HEK293T (cell line): ENCODE results near the gene FKBP2.

Experiments
- CTCF ChIA-PET: fragments of 350-600 bp; formaldehyde crosslinking; extraction: SDS; loops from one replicate; lab custom pipeline; 2021; ENCODE audit warnings: antibody characterized with exemption, inconsistent platforms; lab: Yijun Ruan, JAX
- POLR2A ChIA-PET: fragments of 350-600 bp; formaldehyde crosslinking; extraction: SDS; loops from one replicate; lab custom pipeline; 2020; ENCODE audit warnings: antibody characterized with exemption, inconsistent platforms; lab: Yijun Ruan, JAX
- DNase-seq: peaks from one replicate; pipeline ENCODE4 v3.0.0; 2012; ENCODE audit warnings: mixed read lengths; ENCODE audit errors: extremely low spot score
- ARNT ChIP-seq: fragments of 450-650 bp; IDR thresholded peaks from 2 replicates; pipeline ENCODE4 v1.6.1; 2017; ENCODE audit warnings: mild to moderate bottlenecking
- BHLHE40 ChIP-seq: fragments of 450-650 bp; IDR thresholded peaks from 2 replicates; pipeline ENCODE4 v1.6.1; 2016; ENCODE audit warnings: mild to moderate bottlenecking, moderate library complexity, borderline replicate concordance
- CTBP1 ChIP-seq: fragments of 450-650 bp; IDR thresholded peaks from 2 replicates; pipeline ENCODE4 v1.6.1; 2016; ENCODE audit warnings: borderline replicate concordance
- ELF4 ChIP-seq: fragments of 450-650 bp; IDR thresholded peaks from 2 replicates; pipeline ENCODE4 v1.6.1; 2017; ENCODE audit warnings: antibody characterized with exemption
- FOXA1 ChIP-seq: fragments of 450-650 bp; IDR thresholded peaks from 2 replicates; pipeline ENCODE4 v1.6.1; 2016; ENCODE audit warnings: mild to moderate bottlenecking
- FOXK2 ChIP-seq: fragments of 450-650 bp; IDR thresholded peaks from 2 replicates; pipeline ENCODE4 v1.6.1; 2016; ENCODE audit warnings: mild to moderate bottlenecking
- FOXM1 ChIP-seq: fragments of 450-650 bp; IDR thresholded peaks from 2 replicates; pipeline ENCODE4 v1.6.1; 2017; ENCODE audit warnings: mild to moderate bottlenecking, borderline replicate concordance
- HDGF ChIP-seq: fragments of 450-650 bp; IDR thresholded peaks from 2 replicates; pipeline ENCODE4 v1.6.1; 2017; ENCODE audit warnings: antibody characterized with exemption, borderline replicate concordance
- L3MBTL2 ChIP-seq: fragments of 450-650 bp; conservative IDR thresholded peaks from 2 replicates; pipeline ENCODE4 v1.6.1; 2016; ENCODE audit warnings: mild to moderate bottlenecking
- LEF1 ChIP-seq: fragments of 450-650 bp; IDR thresholded peaks from 2 replicates; pipeline ENCODE4 v1.6.1; 2017; ENCODE audit warnings: mild to moderate bottlenecking, borderline replicate concordance
- NFRKB ChIP-seq: fragments of 450-650 bp; IDR thresholded peaks from 2 replicates; pipeline ENCODE4 v1.6.1; 2016; ENCODE audit warnings: mild to moderate bottlenecking, moderate library complexity
- SP1 ChIP-seq: fragments of 450-650 bp; IDR thresholded peaks from 2 replicates; pipeline ENCODE4 v1.6.1; 2017
- SUZ12 ChIP-seq: fragments of 450-650 bp; IDR thresholded peaks from 2 replicates; pipeline ENCODE4 v1.6.1; 2016; ENCODE audit warnings: mild to moderate bottlenecking
- TARDBP ChIP-seq: fragments of 450-650 bp; IDR thresholded peaks from 2 replicates; pipeline ENCODE4 v1.6.1; 2016
- ZNF384 ChIP-seq: fragments of 450-650 bp; IDR thresholded peaks from 2 replicates; pipeline ENCODE4 v1.6.1; 2016
- TF ChIP-seq, protein P1 (sequence below): fragments of 450-650 bp; IDR thresholded peaks from 2 replicates; pipeline ENCODE4 v1.6.1; 2016

Gene FKBP2

DNA sequence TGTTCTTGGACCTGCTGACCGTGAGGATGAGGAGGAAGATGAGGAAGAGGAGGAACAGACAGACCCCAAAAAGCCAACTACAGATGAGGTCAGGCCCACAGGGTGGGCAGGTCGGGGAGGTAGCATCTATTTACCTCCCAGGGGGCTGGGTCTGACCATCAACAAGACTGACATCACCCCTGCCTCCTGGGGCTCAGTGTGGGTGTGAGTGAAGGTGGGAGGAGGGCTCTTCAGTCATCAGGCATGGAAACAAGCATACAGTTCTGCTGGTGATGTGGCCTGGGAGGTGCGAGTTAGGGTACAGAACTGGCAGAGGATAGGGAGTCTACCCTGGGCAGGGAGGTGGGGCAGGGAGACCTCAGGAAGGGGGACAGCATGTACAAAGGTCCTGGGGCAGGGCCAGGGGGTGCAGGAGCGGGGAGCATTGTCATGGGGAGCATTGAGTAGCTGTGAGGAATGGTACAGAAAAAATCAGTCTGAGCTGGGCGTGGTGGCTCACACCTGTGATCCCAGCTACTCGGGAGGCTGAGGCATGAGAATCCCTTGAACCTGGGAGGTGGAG lies 19.3 kb downstream of the FKBP2 start:
- ChIA-PET POLR2A (interaction anchor here (1.4 kb wide), 1 partner anchor 57 kb away, joined by 3 read pairs; the partner anchor contains the start of gene PRDX5), CTCF (no interaction called here)
- TF ChIP-seq, protein P1, sequence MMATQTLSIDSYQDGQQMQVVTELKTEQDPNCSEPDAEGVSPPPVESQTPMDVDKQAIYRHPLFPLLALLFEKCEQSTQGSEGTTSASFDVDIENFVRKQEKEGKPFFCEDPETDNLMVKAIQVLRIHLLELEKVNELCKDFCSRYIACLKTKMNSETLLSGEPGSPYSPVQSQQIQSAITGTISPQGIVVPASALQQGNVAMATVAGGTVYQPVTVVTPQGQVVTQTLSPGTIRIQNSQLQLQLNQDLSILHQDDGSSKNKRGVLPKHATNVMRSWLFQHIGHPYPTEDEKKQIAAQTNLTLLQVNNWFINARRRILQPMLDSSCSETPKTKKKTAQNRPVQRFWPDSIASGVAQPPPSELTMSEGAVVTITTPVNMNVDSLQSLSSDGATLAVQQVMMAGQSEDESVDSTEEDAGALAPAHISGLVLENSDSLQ = no peak
- TF ChIP-seq ELF4 (no peak), ZNF384 (no peak), ARNT (no peak), NFRKB (no peak), LEF1 (no peak), FOXM1 (no peak), TARDBP (no peak)
- no peak for DNase-seq

DNA sequence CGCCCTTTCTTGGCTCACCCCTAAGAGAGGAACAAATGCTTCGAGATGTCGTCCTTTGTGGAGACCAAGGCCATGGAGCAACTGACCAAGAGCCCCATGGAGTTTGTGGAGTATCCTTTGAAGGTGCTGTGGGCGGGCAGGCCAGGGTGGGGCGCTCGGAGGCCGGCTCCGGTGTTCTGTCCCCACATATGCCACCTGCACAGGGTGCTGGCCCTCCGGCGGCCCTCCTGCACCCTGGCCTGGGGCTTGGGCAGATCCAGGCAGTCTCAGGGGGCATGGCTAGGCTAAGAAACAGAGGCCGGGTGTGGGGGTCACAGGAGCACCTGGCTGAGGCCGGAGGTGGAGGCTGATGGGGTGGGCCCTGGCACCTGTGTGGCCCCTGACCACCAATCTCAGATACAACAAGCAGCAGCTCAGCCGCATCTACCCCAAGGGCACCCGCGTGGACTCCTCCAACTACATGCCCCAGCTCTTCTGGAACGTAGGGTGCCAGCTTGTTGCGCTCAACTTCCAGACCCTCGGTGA lies 20.7 kb downstream of the FKBP2 start:
- CTCF ChIA-PET = no interaction called here
- POLR2A ChIA-PET = interaction anchor here (1.4 to 1.6 kb wide), 2 partner anchors 10 to 56 kb away, joined by 3 to 4 read pairs; partner anchors contain the start of gene PRDX5
- DNase-seq = no peak
- no peak for TF ChIP-seq ZNF384
- TF ChIP-seq FOXA1 = no peak
- TF ChIP-seq FOXM1 = no peak
- no peak for TF ChIP-seq TARDBP
- no peak for TF ChIP-seq HDGF
- TF ChIP-seq FOXK2 = no peak
- no peak for TF ChIP-seq ARNT
- no peak for TF ChIP-seq L3MBTL2
- no peak for TF ChIP-seq NFRKB
- no peak for TF ChIP-seq SUZ12
- no peak for TF ChIP-seq ELF4
- TF ChIP-seq CTBP1 = no peak
- no peak for TF ChIP-seq SP1
- no peak for TF ChIP-seq LEF1
- TF ChIP-seq, protein P1 = no peak
- no peak for TF ChIP-seq BHLHE40

DNA sequence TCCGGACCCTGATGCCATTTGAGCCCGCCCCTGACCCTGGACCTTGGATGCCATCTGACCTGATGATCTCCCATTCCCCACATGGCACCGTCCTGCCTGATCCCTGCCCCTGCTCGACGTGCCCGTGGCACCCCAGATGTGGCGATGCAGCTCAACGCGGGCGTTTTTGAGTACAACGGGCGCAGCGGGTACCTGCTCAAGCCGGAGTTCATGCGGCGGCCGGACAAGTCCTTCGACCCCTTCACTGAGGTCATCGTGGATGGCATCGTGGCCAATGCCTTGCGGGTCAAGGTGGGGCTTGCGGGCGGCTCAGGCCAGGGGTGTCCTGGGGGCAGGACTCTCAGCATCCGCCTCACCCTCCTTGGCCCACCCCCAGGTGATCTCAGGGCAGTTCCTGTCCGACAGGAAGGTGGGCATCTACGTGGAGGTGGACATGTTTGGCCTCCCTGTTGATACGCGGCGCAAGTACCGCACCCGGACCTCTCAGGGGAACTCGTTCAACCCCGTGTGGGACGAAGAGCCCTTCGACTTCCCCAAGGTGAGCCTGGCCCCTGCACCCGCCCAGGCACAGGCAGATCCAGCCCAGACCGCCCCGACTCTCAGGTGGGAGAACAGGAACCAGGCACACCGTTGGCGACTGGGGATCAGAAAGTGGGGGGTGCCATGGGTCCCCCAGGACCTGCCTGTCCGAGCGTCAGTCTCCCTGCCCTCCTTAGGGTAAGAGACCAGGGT lies 21.5 kb downstream of the FKBP2 start:
- DNase-seq = no peak
- TF ChIP-seq FOXK2 = no peak
- no peak for TF ChIP-seq ARNT
- TF ChIP-seq SP1 = no peak
- no peak for TF ChIP-seq TARDBP
- TF ChIP-seq SUZ12 = no peak
- TF ChIP-seq ELF4 = no peak
- TF ChIP-seq CTBP1 = no peak
- no peak for TF ChIP-seq LEF1
- TF ChIP-seq, protein P1 = no peak
- TF ChIP-seq L3MBTL2 = no peak
- no peak for TF ChIP-seq FOXA1
- no peak for TF ChIP-seq BHLHE40
- ChIA-PET CTCF (no interaction called here), POLR2A (interaction anchor here (1.6 kb wide), 1 partner anchor 9 kb away, joined by 4 read pairs; no protein-coding TSS in a partner anchor)

DNA sequence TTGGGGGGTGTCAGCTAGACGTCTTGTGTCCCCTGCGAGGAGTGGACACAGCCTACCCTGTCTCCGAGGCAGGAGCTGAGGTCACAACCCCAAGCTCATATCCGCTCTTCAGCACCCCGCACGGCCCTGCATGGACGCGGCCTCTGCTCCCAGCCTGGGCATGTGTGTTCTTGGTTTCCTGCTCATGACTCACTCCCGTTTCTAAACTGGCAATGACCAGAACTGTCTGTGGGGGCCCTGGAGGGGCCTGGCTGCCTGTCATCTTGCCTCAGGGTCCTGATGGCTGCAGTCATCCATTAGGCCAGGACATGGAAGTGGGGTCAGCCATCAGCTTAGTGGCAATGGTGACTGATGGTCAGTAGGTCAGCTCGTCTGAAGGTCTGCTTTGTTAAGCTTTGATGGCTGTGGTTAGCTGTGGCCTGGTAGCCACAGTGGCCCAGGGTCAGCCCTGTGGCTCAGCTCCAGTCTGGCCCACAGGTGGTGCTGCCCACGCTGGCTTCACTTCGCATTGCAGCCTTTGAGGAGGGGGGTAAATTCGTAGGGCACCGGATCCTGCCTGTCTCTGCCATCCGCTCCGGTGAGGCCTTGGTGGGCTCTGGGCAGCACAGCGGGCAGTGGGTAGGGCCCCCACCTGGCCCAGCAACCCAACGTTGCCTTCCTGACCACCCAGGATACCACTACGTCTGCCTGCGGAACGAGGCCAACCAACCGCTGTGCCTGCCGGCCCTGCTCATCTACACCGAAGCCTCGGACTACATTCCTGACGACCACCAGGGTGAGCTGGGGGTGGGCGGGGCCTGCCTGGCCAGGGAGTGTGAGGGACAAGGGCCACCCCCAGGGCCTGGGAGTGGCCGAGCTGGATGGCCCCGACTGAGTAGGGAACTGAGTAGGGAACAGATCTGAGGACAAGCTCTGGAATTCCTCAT lies 22.4 kb downstream of the FKBP2 start:
- DNase-seq = no peak
- POLR2A ChIA-PET = interaction anchor here (0.6 to 2.3 kb wide), 5 partner anchors 8 to 54 kb away, joined by 3 to 5 read pairs (median 4); partner anchors contain the start of genes PLCB3, PPP1R14B and TRMT112
- CTCF ChIA-PET = no interaction called here
- TF ChIP-seq ZNF384 = no peak
- TF ChIP-seq L3MBTL2 = no peak
- no peak for TF ChIP-seq CTBP1
- no peak for TF ChIP-seq HDGF
- no peak for TF ChIP-seq SUZ12
- TF ChIP-seq BHLHE40 = no peak
- no peak for TF ChIP-seq FOXA1
- TF ChIP-seq SP1 = no peak
- no peak for TF ChIP-seq FOXK2
- no peak for TF ChIP-seq LEF1
- TF ChIP-seq, protein P1 = no peak
- no peak for TF ChIP-seq FOXM1
- TF ChIP-seq ELF4 = no peak
- no peak for TF ChIP-seq NFRKB
- TF ChIP-seq ARNT = no peak
- no peak for TF ChIP-seq TARDBP
